H1 (cell line): Measurements from ENCODE around the gene ZRANB3. TPM values are rescaled to one million over a fixed set of nuclear protein-coding genes. Genes with fewer than 3 reads are reported as not detected.

ENCODE experiments used
- CTCF ChIA-PET: fragments of 300-600 bp; sonication (Branson Sonifier 250); formaldehyde crosslinking; loops from one replicate; lab custom pipeline; 2021; ENCODE audit not compliant: partially characterized antibody; lab: Charles Lee
- POLR2A ChIA-PET: fragments of 300-600 bp; sonication (Branson Sonifier 250); formaldehyde crosslinking; loops from one replicate; lab custom pipeline; 2021; ENCODE audit warnings: inconsistent platforms; ENCODE audit not compliant: partially characterized antibody; lab: Charles Lee
- DNase-seq, 2 experiments: peaks; one replicate each; pipeline versions ENCODE4 v3.0.0 to v3.0.0-alpha.2; 2010 to 2022; ENCODE audit warnings: low spot score in 2 of 2, low read depth in 1 of 2, mixed read lengths in 1 of 2
- FAIRE-seq: peaks from 2 replicates; lab custom pipeline; 2011; peaks lifted over from hg19 to GRCh38; lab: Jason Lieb, UNC
- H2AFZ ChIP-seq: 2 replicates; pipeline ENCODE4 v1.8.1; 2012; ENCODE audit warnings: low read length, inconsistent platforms
- H2AK5ac ChIP-seq: 2 replicates; pipeline ENCODE4 v1.6.1; 2013; ENCODE audit warnings: low read depth, low read length
- H2BK120ac ChIP-seq: replicated peaks from 2 replicates; pipeline ENCODE3; 2013; ENCODE audit warnings: low read depth, low read length, inconsistent platforms
- H2BK12ac ChIP-seq: 2 replicates; pipeline ENCODE4 v1.6.1; 2013; ENCODE audit warnings: low read depth, low read length
- H2BK15ac ChIP-seq: 2 replicates; pipeline ENCODE4 v1.6.1; 2013; ENCODE audit warnings: low read length
- H2BK20ac ChIP-seq: 2 replicates; pipeline ENCODE4 v1.6.1; 2013; ENCODE audit warnings: low read length
- H2BK5ac ChIP-seq: 2 replicates; pipeline ENCODE4 v1.6.1; 2013; ENCODE audit warnings: low read depth, low read length
- H3K14ac ChIP-seq: 2 replicates; pipeline ENCODE4 v1.6.1; 2013; ENCODE audit warnings: inconsistent platforms; ENCODE audit not compliant: insufficient read length
- H3K18ac ChIP-seq: 2 replicates; pipeline ENCODE4 v1.6.1; 2013; ENCODE audit warnings: low read length; ENCODE audit errors: extremely low read depth
- H3K23ac ChIP-seq: 2 replicates; pipeline ENCODE4 v1.6.1; 2013; ENCODE audit warnings: inconsistent platforms; ENCODE audit not compliant: insufficient read length
- H3K23me2 ChIP-seq: 2 replicates; pipeline ENCODE4 v1.6.1; 2013; ENCODE audit warnings: low read depth, low read length
- H3K27ac ChIP-seq: 2 replicates; pipeline ENCODE4 v1.6.1; 2011; ENCODE audit warnings: low read depth, low read length, inconsistent platforms
- H3K27me3 ChIP-seq, 4 experiments: replicated peaks in 1 of 4; 1 replicate in 1 of 4; 2 replicates in 3 of 4; pipeline versions ENCODE4 v1.6.1 to v1.8.1; 2011 to 2013; ENCODE audit warnings: low read length in 3 of 4, mild to moderate bottlenecking in 3 of 4, inconsistent platforms in 2 of 4, mixed read lengths in 2 of 4, moderate library complexity in 1 of 4; ENCODE audit not compliant: control insufficient read depth in 3 of 4, insufficient read depth in 3 of 4; ENCODE audit errors: extremely low read depth in 1 of 4
- H3K36me3 ChIP-seq, 4 experiments: 2 replicates each; pipeline versions ENCODE4 v1.6.1 to v1.8.1; 2011 to 2013; ENCODE audit warnings: mild to moderate bottlenecking in 4 of 4, low read length in 3 of 4, moderate library complexity in 2 of 4, control low read depth in 1 of 4, inconsistent platforms in 1 of 4; ENCODE audit not compliant: insufficient read depth in 4 of 4, control insufficient read depth in 2 of 4
- H3K4ac ChIP-seq: replicated peaks from 2 replicates; pipeline ENCODE3; 2013; ENCODE audit warnings: low read length, low read depth, mixed read lengths, inconsistent platforms; ENCODE audit not compliant: insufficient read length
- H3K4me1 ChIP-seq, 4 experiments: replicated peaks in 1 of 4; 1 replicate in 1 of 4; 2 replicates in 3 of 4; pipeline versions ENCODE4 v1.6.1 to v1.8.1; 2011 to 2013; ENCODE audit warnings: low read length in 3 of 4, inconsistent platforms in 2 of 4, mixed read lengths in 1 of 4; ENCODE audit not compliant: insufficient read depth in 4 of 4, control insufficient read depth in 3 of 4
- H3K4me2 ChIP-seq, 2 experiments: 2 replicates each; pipeline versions ENCODE4 v1.6.1 to v1.8.1; 2011 to 2013; ENCODE audit warnings: low read depth in 2 of 2, low read length in 2 of 2, control low read depth in 1 of 2, inconsistent platforms in 1 of 2, mild to moderate bottlenecking in 1 of 2; ENCODE audit not compliant: insufficient read depth in 1 of 2
- H3K4me3 ChIP-seq, 4 experiments: fragments of 200-600, 300-600 bp in 1 of 4; sonication (generic), shearing (Covaris generic), sonication (Bioruptor Twin) in 1 of 4; 2 replicates each; pipeline versions ENCODE4 v1.5.1 to v1.8.1; 2011 to 2016; ENCODE audit warnings: low read length in 4 of 4, low read depth in 3 of 4, control low read depth in 2 of 4, inconsistent platforms in 2 of 4, mild to moderate bottlenecking in 2 of 4, mixed read lengths in 1 of 4, moderate library complexity in 1 of 4; ENCODE audit not compliant: insufficient read depth in 2 of 4; ENCODE audit errors: extremely low read depth in 1 of 4
- H3K56ac ChIP-seq: replicated peaks from 2 replicates; pipeline ENCODE3; 2013; ENCODE audit warnings: low read depth, mild to moderate bottlenecking, mixed read lengths, low read length, inconsistent platforms; ENCODE audit not compliant: insufficient read length
- H3K79me1 ChIP-seq: 2 replicates; pipeline ENCODE4 v1.6.1; 2013; ENCODE audit warnings: low read depth, low read length, control low read depth
- H3K79me2 ChIP-seq, 2 experiments: 2 replicates each; pipeline versions ENCODE4 v1.6.1 to v1.8.1; 2012 to 2013; ENCODE audit warnings: low read length in 2 of 2, mild to moderate bottlenecking in 2 of 2, inconsistent platforms in 1 of 2; ENCODE audit not compliant: insufficient read depth in 2 of 2, control insufficient read depth in 1 of 2
- H3K9ac ChIP-seq, 4 experiments: replicated peaks in 1 of 4; 1 replicate in 1 of 4; 2 replicates in 3 of 4; pipeline versions ENCODE4 v1.6.1 to v1.8.1; 2011 to 2013; ENCODE audit warnings: low read depth in 3 of 4, low read length in 3 of 4, control low read depth in 2 of 4, mild to moderate bottlenecking in 2 of 4, moderate library complexity in 2 of 4, inconsistent platforms in 1 of 4; ENCODE audit errors: extremely low read depth in 1 of 4
- H3K9me3 ChIP-seq, 2 experiments: 2 replicates each; pipeline versions ENCODE4 v1.6.1 to v1.8.1; 2012 to 2013; ENCODE audit warnings: mild to moderate bottlenecking in 2 of 2, moderate library complexity in 2 of 2, control low read depth in 1 of 2, inconsistent platforms in 1 of 2, low read depth in 1 of 2, low read length in 1 of 2, mixed read lengths in 1 of 2; ENCODE audit not compliant: insufficient read depth in 2 of 2
- H4K20me1 ChIP-seq, 2 experiments: replicated peaks in 1 of 2; 2 replicates each; pipeline versions ENCODE3 to v1.8.1; 2011 to 2013; ENCODE audit warnings: inconsistent platforms in 2 of 2, low read length in 2 of 2, mild to moderate bottlenecking in 1 of 2; ENCODE audit not compliant: insufficient read depth in 2 of 2, control insufficient read depth in 1 of 2
- H4K5ac ChIP-seq: 2 replicates; pipeline ENCODE4 v1.6.1; 2013; ENCODE audit warnings: low read length, low read depth, mixed read lengths, inconsistent platforms; ENCODE audit not compliant: insufficient read length
- H4K8ac ChIP-seq: 2 replicates; pipeline ENCODE4 v1.8.0; 2013; ENCODE audit warnings: mild to moderate bottlenecking, moderate library complexity, low read length, inconsistent platforms; ENCODE audit not compliant: insufficient read depth; ENCODE audit errors: extremely low read depth
- H4K91ac ChIP-seq: replicated peaks from 2 replicates; pipeline ENCODE3; 2013; ENCODE audit warnings: low read length, mixed read lengths, inconsistent platforms; ENCODE audit not compliant: insufficient read length
- CBX5 ChIP-seq: fragments of 300-800, 300-1000 bp; sonication (generic); IDR thresholded peaks from 2 replicates; pipeline ENCODE4 v1.7.1; 2016; ENCODE audit warnings: antibody characterized with exemption, low read length, low read depth
- CEBPB ChIP-seq: IDR thresholded peaks from 2 replicates; pipeline ENCODE4 v1.6.1; 2012; ENCODE audit warnings: low read depth, low read length
- CHD1 ChIP-seq: IDR thresholded peaks from 2 replicates; pipeline ENCODE4 v1.6.1; 2012; ENCODE audit warnings: low read depth, low read length, improper control_type of control experiment
- CTBP2 ChIP-seq: IDR thresholded peaks from 2 replicates; pipeline ENCODE4 v1.7.0; 2011; ENCODE audit warnings: borderline replicate concordance, mild to moderate bottlenecking, moderate library complexity, mixed read lengths, low read length; ENCODE audit not compliant: insufficient read depth, insufficient read length
- HDAC2 ChIP-seq, 2 experiments: fragments of 300-600 bp in 1 of 2; sonication (generic) in 1 of 2; IDR thresholded peaks; 2 replicates each; pipeline ENCODE4 v1.6.1; 2011 to 2012; ENCODE audit warnings: low read depth in 2 of 2, low read length in 2 of 2, mild to moderate bottlenecking in 2 of 2, moderate library complexity in 2 of 2, borderline replicate concordance in 1 of 2, inconsistent platforms in 1 of 2
- JUND ChIP-seq: IDR thresholded peaks from 2 replicates; pipeline ENCODE4 v1.6.1; 2011; ENCODE audit warnings: mild to moderate bottlenecking, improper control_type of control experiment, low read length
- PHF8 ChIP-seq: fragments of 200-600 bp; sonication (generic); conservative IDR thresholded peaks from 2 replicates; pipeline ENCODE4 v1.7.1; 2012; ENCODE audit warnings: low read depth, mild to moderate bottlenecking, inconsistent platforms, low read length, moderate library complexity
- RXRA ChIP-seq: IDR thresholded peaks from 2 replicates; pipeline ENCODE4 v1.6.1; 2011; ENCODE audit warnings: low read depth, mild to moderate bottlenecking, low read length, moderate library complexity; ENCODE audit not compliant: insufficient read depth
- SAP30 ChIP-seq: fragments of 300-600 bp; sonication (generic); IDR thresholded peaks from 2 replicates; pipeline ENCODE4 v1.7.1; 2012; ENCODE audit warnings: low read length, moderate library complexity, mild to moderate bottlenecking, inconsistent platforms; ENCODE audit not compliant: insufficient read depth, insufficient replicate concordance
- SRF ChIP-seq: IDR thresholded peaks from 2 replicates; pipeline ENCODE4 v1.6.1; 2011; ENCODE audit warnings: mild to moderate bottlenecking, low read depth, low read length, moderate library complexity
- TAF1 ChIP-seq: IDR thresholded peaks from 2 replicates; pipeline ENCODE4 v1.6.1; 2011; ENCODE audit warnings: mild to moderate bottlenecking, low read depth, low read length
- TCF12 ChIP-seq: IDR thresholded peaks from 2 replicates; pipeline ENCODE4 v1.6.1; 2011; ENCODE audit warnings: low read depth, mild to moderate bottlenecking, low read length
- TEAD4 ChIP-seq: IDR thresholded peaks from 2 replicates; pipeline ENCODE4 v1.6.1; 2012; ENCODE audit warnings: low read depth, low read length, inconsistent platforms, mixed read lengths
- WGBS, 2 experiments: shearing (Covaris generic) in 1 of 2; methylation state at CpG; one replicate each; pipeline versions ENCODE4 v1.1.6 to v1.1.7; 2013 to 2015; ENCODE audit warnings: low lambda C conversion rate in 2 of 2, mixed read lengths in 2 of 2, inconsistent platforms in 1 of 2, low coverage in 1 of 2, missing lambda C conversion rate in 1 of 2; ENCODE audit not compliant: insufficient replicate concordance in 2 of 2, insufficient coverage in 1 of 2, insufficient read length in 1 of 2; ENCODE audit errors: extremely low coverage in 1 of 2, missing lambda C conversion rate in 1 of 2; 5-methylcytosine and 5-hydroxymethylcytosine counted together
- polyA plus RNA-seq, 7 experiments: library from polyadenylated mRNA; depleted of rRNA in 3 of 7; stranded (reverse) in 5 of 7; unstranded in 2 of 7; fragments of >200 nt in 5 of 7; fragments of 200-250 nt in 2 of 7; gene quantifications; 1 replicate in 5 of 7; 2 replicates in 1 of 7; 4 replicates in 1 of 7; pipeline versions ENCODE4 v1.2.1 to v1.2.3, GENCODE V29; 2011 to 2013; ENCODE audit warnings: missing spikeins in 2 of 7, mixed read lengths in 2 of 7
- total RNA-seq: library from RNA; stranded (reverse); fragmentation: NEBNext Ultra II Directional; extraction: Animal tissue kit (Norgen Biotek cat#: 25700); gene quantifications from 2 replicates; pipeline ENCODE4 v1.2.1, GENCODE V29; 2021
- TF ChIP-seq, protein P1 (sequence below): IDR thresholded peaks from 2 replicates; pipeline ENCODE4 v1.6.1; 2012; ENCODE audit warnings: inconsistent platforms

ZRANB3 gene
- total and polyA plus RNA-seq, 2 of the 8 experiments (the other 6 are each of a cell fraction or from before 2014, with no cell fraction given): 4.5 to 19.3 TPM

GRCh38 chr2:135547311-135547710 is 16.3 kb upstream of the ZRANB3 start:
- Histone ChIP-seq H4K5ac (no peak overlapping the region), H3K18ac (no peak overlapping the region), H3K27ac (no peak overlapping the region), H3K4me1 (peaks cover 0 to 2% (median 0%) of the 10 kb centered on the region in 4 experiments; a peak in 1 of 7 replicates), H3K14ac (no peak overlapping the region), H2BK5ac (no peak overlapping the region), H2BK20ac (no peak overlapping the region), H2AK5ac (no peak overlapping the region), H3K36me3 (no peaks in the 10 kb centered on the region), H3K4me2 (no peak overlapping the region), H2BK12ac (no peak overlapping the region), H3K27me3 (no peaks in the 10 kb centered on the region), H2BK120ac (no peak overlapping the region), H2AFZ (no peak overlapping the region), H4K8ac (no peak overlapping the region), H3K79me2 (peaks cover 3 to 96% of the 10 kb centered on the region in 2 experiments; a peak in 3 of 4 replicates), H4K20me1 (peaks cover 0 to 2% of the 10 kb centered on the region in 2 experiments), H3K79me1 (no peaks in the 10 kb centered on the region), H3K9me3 (no peaks in the 10 kb centered on the region), H4K91ac (no peak overlapping the region), H3K56ac (no peak overlapping the region), H2BK15ac (no peak overlapping the region), H3K4me3 (no peak overlapping the region), H3K23ac (no peak overlapping the region), H3K4ac (no peak overlapping the region), H3K9ac (no peak overlapping the region), H3K23me2 (no peaks in the 10 kb centered on the region)
- 83% methylated on average over 3 of the region's 3 CpGs; no CpG with 5 or more reads in 1 of the 2 experiments for WGBS, 2 experiments
- ChIA-PET POLR2A (no interaction called here), CTCF (no interaction called here)
- FAIRE-seq (no peak), DNase-seq (no peak)
- TF ChIP-seq HDAC2 (IDR thresholded peaks at IDR 0.05; ENCODE audit: borderline replicate concordance in 1 of 2, low read depth in 2 of 2, low read length in 2 of 2) (no peak), CTBP2 (no peak), SAP30 (no peak), RXRA (no peak), CEBPB (no peak), PHF8 (no peak), CHD1 (no peak), CBX5 (no peak), SRF (no peak), TEAD4 (no peak), JUND (no peak), TAF1 (no peak), TCF12 (no peak)
- TF ChIP-seq, protein P1, sequence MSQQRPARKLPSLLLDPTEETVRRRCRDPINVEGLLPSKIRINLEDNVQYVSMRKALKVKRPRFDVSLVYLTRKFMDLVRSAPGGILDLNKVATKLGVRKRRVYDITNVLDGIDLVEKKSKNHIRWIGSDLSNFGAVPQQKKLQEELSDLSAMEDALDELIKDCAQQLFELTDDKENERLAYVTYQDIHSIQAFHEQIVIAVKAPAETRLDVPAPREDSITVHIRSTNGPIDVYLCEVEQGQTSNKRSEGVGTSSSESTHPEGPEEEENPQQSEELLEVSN: no peak
